ENCODE measurements around the gene SNX25. TPM values are rescaled to one million over a fixed set of nuclear protein-coding genes. Genes with fewer than 3 reads are reported as not detected.

SNX25 gene
- total and polyA plus RNA-seq, 2 of the 13 experiments (the other 11 are each of a cell fraction or from before 2014, with no cell fraction given): 23.4 to 23.5 TPM

DNA sequence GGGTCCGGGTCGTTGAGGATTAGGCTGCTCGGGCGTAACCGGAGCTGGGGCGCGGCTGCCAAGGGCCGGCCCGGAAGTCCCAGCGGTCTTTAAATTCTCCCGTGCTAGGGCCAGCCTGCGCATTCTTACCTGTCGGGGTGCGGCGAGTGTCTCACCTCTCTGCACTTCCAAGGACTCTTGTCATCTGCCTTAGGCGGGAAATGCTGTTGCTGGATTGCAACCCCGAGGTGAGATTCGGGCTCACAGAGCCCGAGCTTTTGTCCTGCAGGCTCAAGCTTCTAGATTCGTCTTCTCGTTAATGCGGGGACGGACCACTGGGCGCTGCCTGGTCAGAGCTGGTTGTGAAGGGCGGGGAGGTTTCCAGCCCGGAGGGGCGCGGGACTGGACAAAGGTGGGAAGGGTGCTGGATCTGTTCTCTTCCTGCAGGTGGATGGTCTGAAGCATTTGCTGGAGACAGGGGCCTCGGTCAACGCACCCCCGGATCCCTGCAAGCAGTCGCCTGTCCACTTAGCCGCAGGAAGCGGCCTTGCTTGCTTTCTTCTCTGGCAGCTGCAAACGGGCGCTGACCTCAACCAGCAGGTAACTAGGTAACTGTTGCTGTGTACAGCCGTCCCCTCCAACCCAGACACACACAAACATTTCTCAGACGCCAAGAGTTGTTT, 187.5 kb downstream of the SNX25 start, which contains the start of gene ANKRD37 (continued):
- no peak for TF ChIP-seq PLRG1 (conservative IDR thresholded peaks at IDR 0.05)
- TF ChIP-seq PHF21A (CRISPR knock-in tag; IDR thresholded peaks at IDR 0.05): peak; percentile 57
- TF ChIP-seq ZNF629 (CRISPR knock-in tag; conservative IDR thresholded peaks at IDR 0.05): no peak
- no peak for TF ChIP-seq ATF7-NPFF (CRISPR knock-in tag; IDR thresholded peaks at IDR 0.05; ENCODE audit: low read depth)
- TF ChIP-seq ZSCAN22 (CRISPR knock-in tag; IDR thresholded peaks at IDR 0.05): no peak
- TF ChIP-seq ZNF703 (CRISPR knock-in tag; IDR thresholded peaks at IDR 0.05; ENCODE audit: borderline replicate concordance): no peak
- no peak for TF ChIP-seq NRL (CRISPR knock-in tag; IDR thresholded peaks at IDR 0.05; ENCODE audit: borderline replicate concordance)
- TF ChIP-seq RBM39 (IDR thresholded peaks at IDR 0.05; ENCODE audit: low read depth, low read length, poor library complexity, severe bottlenecking): peak; percentile 22
- TF ChIP-seq GABPA (IDR thresholded peaks at IDR 0.05; ENCODE audit: low read depth, low read length): peak; percentile 13; the same call in 1 of the 2 replicates
- TF ChIP-seq GABPA (CRISPR knock-in tag; IDR thresholded peaks at IDR 0.05; ENCODE audit: low read depth): peak; percentile 76
- no peak for TF ChIP-seq ZNF589 (CRISPR knock-in tag; conservative IDR thresholded peaks at IDR 0.05)
- no peak for TF ChIP-seq ISL2 (CRISPR knock-in tag; IDR thresholded peaks at IDR 0.05)
- TF ChIP-seq, protein P1, sequence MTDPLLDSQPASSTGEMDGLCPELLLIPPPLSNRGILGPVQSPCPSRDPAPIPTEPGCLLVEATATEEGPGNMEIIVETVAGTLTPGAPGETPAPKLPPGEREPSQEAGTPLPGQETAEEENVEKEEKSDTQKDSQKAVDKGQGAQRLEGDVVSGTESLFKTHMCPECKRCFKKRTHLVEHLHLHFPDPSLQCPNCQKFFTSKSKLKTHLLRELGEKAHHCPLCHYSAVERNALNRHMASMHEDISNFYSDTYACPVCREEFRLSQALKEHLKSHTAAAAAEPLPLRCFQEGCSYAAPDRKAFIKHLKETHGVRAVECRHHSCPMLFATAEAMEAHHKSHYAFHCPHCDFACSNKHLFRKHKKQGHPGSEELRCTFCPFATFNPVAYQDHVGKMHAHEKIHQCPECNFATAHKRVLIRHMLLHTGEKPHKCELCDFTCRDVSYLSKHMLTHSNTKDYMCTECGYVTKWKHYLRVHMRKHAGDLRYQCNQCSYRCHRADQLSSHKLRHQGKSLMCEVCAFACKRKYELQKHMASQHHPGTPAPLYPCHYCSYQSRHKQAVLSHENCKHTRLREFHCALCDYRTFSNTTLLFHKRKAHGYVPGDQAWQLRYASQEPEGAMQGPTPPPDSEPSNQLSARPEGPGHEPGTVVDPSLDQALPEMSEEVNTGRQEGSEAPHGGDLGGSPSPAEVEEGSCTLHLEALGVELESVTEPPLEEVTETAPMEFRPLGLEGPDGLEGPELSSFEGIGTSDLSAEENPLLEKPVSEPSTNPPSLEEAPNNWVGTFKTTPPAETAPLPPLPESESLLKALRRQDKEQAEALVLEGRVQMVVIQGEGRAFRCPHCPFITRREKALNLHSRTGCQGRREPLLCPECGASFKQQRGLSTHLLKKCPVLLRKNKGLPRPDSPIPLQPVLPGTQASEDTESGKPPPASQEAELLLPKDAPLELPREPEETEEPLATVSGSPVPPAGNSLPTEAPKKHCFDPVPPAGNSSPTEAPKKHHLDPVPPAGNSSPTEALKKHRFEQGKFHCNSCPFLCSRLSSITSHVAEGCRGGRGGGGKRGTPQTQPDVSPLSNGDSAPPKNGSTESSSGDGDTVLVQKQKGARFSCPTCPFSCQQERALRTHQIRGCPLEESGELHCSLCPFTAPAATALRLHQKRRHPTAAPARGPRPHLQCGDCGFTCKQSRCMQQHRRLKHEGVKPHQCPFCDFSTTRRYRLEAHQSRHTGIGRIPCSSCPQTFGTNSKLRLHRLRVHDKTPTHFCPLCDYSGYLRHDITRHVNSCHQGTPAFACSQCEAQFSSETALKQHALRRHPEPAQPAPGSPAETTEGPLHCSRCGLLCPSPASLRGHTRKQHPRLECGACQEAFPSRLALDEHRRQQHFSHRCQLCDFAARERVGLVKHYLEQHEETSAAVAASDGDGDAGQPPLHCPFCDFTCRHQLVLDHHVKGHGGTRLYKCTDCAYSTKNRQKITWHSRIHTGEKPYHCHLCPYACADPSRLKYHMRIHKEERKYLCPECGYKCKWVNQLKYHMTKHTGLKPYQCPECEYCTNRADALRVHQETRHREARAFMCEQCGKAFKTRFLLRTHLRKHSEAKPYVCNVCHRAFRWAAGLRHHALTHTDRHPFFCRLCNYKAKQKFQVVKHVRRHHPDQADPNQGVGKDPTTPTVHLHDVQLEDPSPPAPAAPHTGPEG (CRISPR knock-in tag; IDR thresholded peaks at IDR 0.05): no peak
- TF ChIP-seq, protein P2, sequence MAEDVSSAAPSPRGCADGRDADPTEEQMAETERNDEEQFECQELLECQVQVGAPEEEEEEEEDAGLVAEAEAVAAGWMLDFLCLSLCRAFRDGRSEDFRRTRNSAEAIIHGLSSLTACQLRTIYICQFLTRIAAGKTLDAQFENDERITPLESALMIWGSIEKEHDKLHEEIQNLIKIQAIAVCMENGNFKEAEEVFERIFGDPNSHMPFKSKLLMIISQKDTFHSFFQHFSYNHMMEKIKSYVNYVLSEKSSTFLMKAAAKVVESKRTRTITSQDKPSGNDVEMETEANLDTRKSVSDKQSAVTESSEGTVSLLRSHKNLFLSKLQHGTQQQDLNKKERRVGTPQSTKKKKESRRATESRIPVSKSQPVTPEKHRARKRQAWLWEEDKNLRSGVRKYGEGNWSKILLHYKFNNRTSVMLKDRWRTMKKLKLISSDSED (CRISPR knock-in tag; IDR thresholded peaks at IDR 0.05): no peak
- TF ChIP-seq ZSCAN5A (CRISPR knock-in tag; IDR thresholded peaks at IDR 0.05; ENCODE audit: borderline replicate concordance): no peak
- TF ChIP-seq, protein P3, sequence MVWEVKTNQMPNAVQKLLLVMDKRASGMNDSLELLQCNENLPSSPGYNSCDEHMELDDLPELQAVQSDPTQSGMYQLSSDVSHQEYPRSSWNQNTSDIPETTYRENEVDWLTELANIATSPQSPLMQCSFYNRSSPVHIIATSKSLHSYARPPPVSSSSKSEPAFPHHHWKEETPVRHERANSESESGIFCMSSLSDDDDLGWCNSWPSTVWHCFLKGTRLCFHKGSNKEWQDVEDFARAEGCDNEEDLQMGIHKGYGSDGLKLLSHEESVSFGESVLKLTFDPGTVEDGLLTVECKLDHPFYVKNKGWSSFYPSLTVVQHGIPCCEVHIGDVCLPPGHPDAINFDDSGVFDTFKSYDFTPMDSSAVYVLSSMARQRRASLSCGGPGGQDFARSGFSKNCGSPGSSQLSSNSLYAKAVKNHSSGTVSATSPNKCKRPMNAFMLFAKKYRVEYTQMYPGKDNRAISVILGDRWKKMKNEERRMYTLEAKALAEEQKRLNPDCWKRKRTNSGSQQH (CRISPR knock-in tag; IDR thresholded peaks at IDR 0.05; ENCODE audit: low read depth): peak; percentile 28; the same call in 1 of the 2 replicates
- TF ChIP-seq ZNF850 (CRISPR knock-in tag; conservative IDR thresholded peaks at IDR 0.05): peak; percentile 14; the same call in 1 of the 2 replicates
